HCT116 (cell line): Measurements from ENCODE around the gene MDFI.

Experiments used
- CTCF ChIP-seq, 3 experiments: fragments of 200-600 bp in 1 of 3; sonication (generic) in 1 of 3; IDR thresholded peaks in 2 of 3; conservative IDR thresholded peaks in 1 of 3; 2 replicates each; pipeline ENCODE4 v1.5.1; 2012 to 2017; ENCODE audit warnings: low read depth in 2 of 3, low read length in 2 of 3, antibody characterized with exemption in 1 of 3, borderline replicate concordance in 1 of 3, control low read depth in 1 of 3, mild to moderate bottlenecking in 1 of 3, mixed read lengths in 1 of 3, mixed run types in 1 of 3, moderate library complexity in 1 of 3; ENCODE audit not compliant: insufficient read depth in 1 of 3
- EGR1 ChIP-seq: IDR thresholded peaks from 2 replicates; pipeline ENCODE4 v1.6.1; 2012; ENCODE audit warnings: low read depth
- ELF1 ChIP-seq: IDR thresholded peaks from 2 replicates; pipeline ENCODE4 v1.6.1; 2012; ENCODE audit warnings: low read depth, borderline replicate concordance
- EZH2 ChIP-seq: fragments of 200-600 bp; sonication (generic); IDR thresholded peaks from 2 replicates; pipeline ENCODE4 v1.6.1; 2017; ENCODE audit warnings: antibody characterized with exemption, mixed run types
- EZH2phosphoT487 ChIP-seq: fragments of 200-600 bp; IDR thresholded peaks from 2 replicates; pipeline ENCODE4 v1.6.1; 2018; ENCODE audit warnings: antibody characterized with exemption, borderline replicate concordance
- POLR2A ChIP-seq: IDR thresholded peaks from 2 replicates; pipeline ENCODE4 v1.7.0; 2011; ENCODE audit warnings: borderline replicate concordance; ENCODE audit not compliant: insufficient read depth, insufficient read length; ENCODE audit errors: extremely low read depth
- POLR2AphosphoS5 ChIP-seq: IDR thresholded peaks from 2 replicates; pipeline ENCODE4 v1.6.1; 2011; ENCODE audit warnings: mild to moderate bottlenecking, low read depth, low read length, moderate library complexity
- RAD21 ChIP-seq: IDR thresholded peaks from 2 replicates; pipeline ENCODE4 v1.6.1; 2012; ENCODE audit warnings: low read depth, mild to moderate bottlenecking
- SIN3A ChIP-seq: IDR thresholded peaks from 2 replicates; pipeline ENCODE4 v1.6.1; 2012; ENCODE audit warnings: low read depth
- SRF ChIP-seq: IDR thresholded peaks from 2 replicates; pipeline ENCODE4 v1.6.1; 2012; ENCODE audit warnings: low read depth
- TCF7L2 ChIP-seq: IDR thresholded peaks from 2 replicates; pipeline ENCODE4 v1.7.0; 2011; ENCODE audit warnings: borderline replicate concordance, inconsistent platforms; ENCODE audit not compliant: insufficient read depth, insufficient read length; ENCODE audit errors: extremely low read depth
- YY1 ChIP-seq: IDR thresholded peaks from 2 replicates; pipeline ENCODE4 v1.6.1; 2011; ENCODE audit warnings: low read length, low read depth, moderate library complexity, mild to moderate bottlenecking; ENCODE audit not compliant: insufficient replicate concordance; ENCODE audit errors: extremely low read depth
- ZBTB33 ChIP-seq: IDR thresholded peaks from 2 replicates; pipeline ENCODE4 v1.6.1; 2011; ENCODE audit warnings: mild to moderate bottlenecking, low read length, moderate library complexity; ENCODE audit not compliant: insufficient replicate concordance; ENCODE audit errors: extremely low read depth
- TF ChIP-seq, protein P1 (sequence below): IDR thresholded peaks from 2 replicates; pipeline ENCODE4 v1.6.1; 2012

GRCh38 chr6:41624621-41625380 lies 13.5 kb upstream of the MDFI start:
- no peak for TF ChIP-seq POLR2AphosphoS5
- no peak for TF ChIP-seq CTCF (IDR thresholded peaks at IDR 0.05 in 2 of 3, conservative IDR thresholded peaks at IDR 0.05 in 1 of 3; ENCODE audit: borderline replicate concordance in 1 of 3, insufficient read depth in 1 of 3, low read depth in 2 of 3, low read length in 2 of 3)
- no peak for TF ChIP-seq EZH2phosphoT487
- no peak for TF ChIP-seq RAD21
- no peak for TF ChIP-seq SRF
- TF ChIP-seq EGR1: no peak
- TF ChIP-seq, protein P1, sequence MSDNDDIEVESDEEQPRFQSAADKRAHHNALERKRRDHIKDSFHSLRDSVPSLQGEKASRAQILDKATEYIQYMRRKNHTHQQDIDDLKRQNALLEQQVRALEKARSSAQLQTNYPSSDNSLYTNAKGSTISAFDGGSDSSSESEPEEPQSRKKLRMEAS: no peak
- no peak for TF ChIP-seq ZBTB33
- TF ChIP-seq EZH2: no peak
- TF ChIP-seq YY1: no peak
- TF ChIP-seq SIN3A: no peak
- no peak for TF ChIP-seq TCF7L2
- TF ChIP-seq ELF1: no peak
- TF ChIP-seq POLR2A: no peak
